Keratinocyte (primary cell): ENCODE data around the gene SNAPC4.

Experiments used
- EZH2 ChIP-seq: IDR thresholded peaks from one replicate; pipeline ENCODE4 v1.6.1; 2012; ENCODE audit warnings: inconsistent platforms, mild to moderate bottlenecking, low read length, moderate library complexity
- TF ChIP-seq, protein P1 (sequence below), 3 experiments: IDR thresholded peaks in 1 of 3; conservative IDR thresholded peaks in 1 of 3; optimal IDR thresholded peaks in 1 of 3; 2 replicates in 2 of 3; 3 replicates in 1 of 3; pipeline versions ENCODE3 to v1.5.1; 2011; ENCODE audit warnings: low read length in 3 of 3, mild to moderate bottlenecking in 3 of 3, moderate library complexity in 2 of 3, control low read depth in 1 of 3, inconsistent platforms in 1 of 3; ENCODE audit not compliant: insufficient read depth in 2 of 3; ENCODE audit errors: extremely low read depth in 1 of 3

DNA sequence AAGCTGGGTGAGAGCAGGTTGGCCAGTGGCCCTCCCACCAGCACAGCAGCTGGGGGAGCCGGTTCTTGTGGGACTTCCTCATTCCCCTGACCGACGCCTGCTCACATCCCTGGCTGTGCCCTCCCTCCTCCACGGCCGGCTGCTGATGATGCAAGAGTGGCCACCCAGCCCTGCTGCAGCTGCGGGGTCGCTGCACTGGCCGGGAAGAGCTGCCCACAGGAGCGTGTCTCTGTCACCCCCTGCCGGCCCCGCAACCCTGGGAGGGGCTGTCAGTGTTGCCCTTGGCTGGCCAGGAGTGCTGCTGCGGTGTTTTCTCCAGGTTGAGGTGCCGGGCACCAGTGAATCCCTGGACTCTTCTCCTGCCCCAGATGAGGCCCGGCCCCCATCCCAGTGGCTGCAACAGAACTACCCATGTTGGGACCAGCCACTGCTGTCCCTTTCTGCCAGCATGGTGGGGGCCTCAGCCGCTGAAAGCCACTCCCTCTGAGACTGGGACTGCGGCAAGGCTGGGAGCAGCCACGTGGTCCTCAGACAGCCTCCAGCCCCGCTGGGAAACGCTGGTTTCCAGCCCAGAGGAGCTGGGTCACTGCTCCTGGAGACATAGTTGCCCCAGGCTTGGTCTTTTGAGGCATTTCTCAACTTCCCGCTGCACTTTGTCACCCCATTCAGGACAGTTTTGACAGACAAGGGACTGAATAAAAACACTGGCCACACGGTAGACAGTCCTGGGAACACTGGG is 27.2 kb downstream of the SNAPC4 start:
- TF ChIP-seq, protein P1, sequence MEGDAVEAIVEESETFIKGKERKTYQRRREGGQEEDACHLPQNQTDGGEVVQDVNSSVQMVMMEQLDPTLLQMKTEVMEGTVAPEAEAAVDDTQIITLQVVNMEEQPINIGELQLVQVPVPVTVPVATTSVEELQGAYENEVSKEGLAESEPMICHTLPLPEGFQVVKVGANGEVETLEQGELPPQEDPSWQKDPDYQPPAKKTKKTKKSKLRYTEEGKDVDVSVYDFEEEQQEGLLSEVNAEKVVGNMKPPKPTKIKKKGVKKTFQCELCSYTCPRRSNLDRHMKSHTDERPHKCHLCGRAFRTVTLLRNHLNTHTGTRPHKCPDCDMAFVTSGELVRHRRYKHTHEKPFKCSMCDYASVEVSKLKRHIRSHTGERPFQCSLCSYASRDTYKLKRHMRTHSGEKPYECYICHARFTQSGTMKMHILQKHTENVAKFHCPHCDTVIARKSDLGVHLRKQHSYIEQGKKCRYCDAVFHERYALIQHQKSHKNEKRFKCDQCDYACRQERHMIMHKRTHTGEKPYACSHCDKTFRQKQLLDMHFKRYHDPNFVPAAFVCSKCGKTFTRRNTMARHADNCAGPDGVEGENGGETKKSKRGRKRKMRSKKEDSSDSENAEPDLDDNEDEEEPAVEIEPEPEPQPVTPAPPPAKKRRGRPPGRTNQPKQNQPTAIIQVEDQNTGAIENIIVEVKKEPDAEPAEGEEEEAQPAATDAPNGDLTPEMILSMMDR (optimal IDR thresholded peaks at IDR 0.05 in 1 of 3, IDR thresholded peaks at IDR 0.05 in 1 of 3, conservative IDR thresholded peaks at IDR 0.05 in 1 of 3; ENCODE audit: extremely low read depth in 1 of 3, insufficient read depth in 2 of 3, low read length in 3 of 3): peak in 1 of 3 experiments; percentile 16
- TF ChIP-seq EZH2: no peak
